HEK293 (cell line): ENCODE results near the gene DDX20.

Experiments used
- CTCF ChIP-seq: fragments of 450-650 bp; formaldehyde crosslinking; IDR thresholded peaks from 2 replicates; pipeline ENCODE4 v1.5.1; 2016; ENCODE audit warnings: missing biosample characterization, missing genetic modification characterization
- GLIS1 ChIP-seq: fragments of 450-650 bp; formaldehyde crosslinking; IDR thresholded peaks from 2 replicates; pipeline ENCODE4 v1.5.1; 2016; ENCODE audit warnings: missing biosample characterization, missing genetic modification characterization
- KLF7 ChIP-seq: fragments of 450-650 bp; formaldehyde crosslinking; IDR thresholded peaks from 2 replicates; pipeline ENCODE4 v1.5.1; 2016; ENCODE audit warnings: missing biosample characterization, missing genetic modification characterization, borderline replicate concordance
- MZF1 ChIP-seq: fragments of 450-650 bp; formaldehyde crosslinking; IDR thresholded peaks from 2 replicates; pipeline ENCODE4 v1.5.1; 2017; ENCODE audit warnings: missing biosample characterization, missing genetic modification characterization, borderline replicate concordance
- SETDB1 ChIP-seq: IDR thresholded peaks from one replicate; pipeline ENCODE4 v1.6.1; 2017; ENCODE audit warnings: mild to moderate bottlenecking, low read length, moderate library complexity, mixed read lengths; ENCODE audit not compliant: insufficient read length
- TRIM28 ChIP-seq: IDR thresholded peaks from 2 replicates; pipeline ENCODE4 v1.6.1; 2011; ENCODE audit warnings: low read length, control low read depth, borderline replicate concordance
- WT1 ChIP-seq: fragments of 450-650 bp; formaldehyde crosslinking; IDR thresholded peaks from 2 replicates; pipeline ENCODE4 v1.5.1; 2016; ENCODE audit warnings: missing biosample characterization, missing genetic modification characterization
- YY1 ChIP-seq: fragments of 450-650 bp; formaldehyde crosslinking; IDR thresholded peaks from 2 replicates; pipeline ENCODE4 v1.5.1; 2018; ENCODE audit warnings: missing biosample characterization, missing genetic modification characterization
- ZBTB11 ChIP-seq: fragments of 450-650 bp; formaldehyde crosslinking; conservative IDR thresholded peaks from 2 replicates; pipeline ENCODE4 v1.5.1; 2016; ENCODE audit warnings: low read depth, missing biosample characterization, missing genetic modification characterization
- ZFP37 ChIP-seq: fragments of 450-650 bp; formaldehyde crosslinking; IDR thresholded peaks from 2 replicates; pipeline ENCODE4 v1.5.1; 2016; ENCODE audit warnings: missing biosample characterization, missing genetic modification characterization
- ZNF10 ChIP-seq: fragments of 450-650 bp; formaldehyde crosslinking; IDR thresholded peaks from 2 replicates; pipeline ENCODE4 v1.5.1; 2017; ENCODE audit warnings: missing biosample characterization, missing genetic modification characterization
- ZNF155 ChIP-seq: fragments of 450-650 bp; formaldehyde crosslinking; IDR thresholded peaks from 2 replicates; pipeline ENCODE4 v1.5.1; 2016; ENCODE audit warnings: missing biosample characterization, missing genetic modification characterization
- ZNF211 ChIP-seq: fragments of 450-650 bp; formaldehyde crosslinking; IDR thresholded peaks from 2 replicates; pipeline ENCODE4 v1.5.1; 2016; ENCODE audit warnings: low read depth, missing biosample characterization, missing genetic modification characterization
- ZNF214 ChIP-seq: fragments of 450-650 bp; formaldehyde crosslinking; IDR thresholded peaks from 2 replicates; pipeline ENCODE4 v1.5.1; 2017; ENCODE audit warnings: missing biosample characterization, mild to moderate bottlenecking, missing genetic modification characterization, borderline replicate concordance
- ZNF223 ChIP-seq: fragments of 450-650 bp; formaldehyde crosslinking; IDR thresholded peaks from 2 replicates; pipeline ENCODE4 v1.5.1; 2016; ENCODE audit warnings: missing biosample characterization, missing genetic modification characterization
- ZNF266 ChIP-seq: fragments of 450-650 bp; formaldehyde crosslinking; IDR thresholded peaks from 2 replicates; pipeline ENCODE4 v1.5.1; 2016; ENCODE audit warnings: missing biosample characterization, missing genetic modification characterization, low read depth
- ZNF292 ChIP-seq: fragments of 450-650 bp; formaldehyde crosslinking; IDR thresholded peaks from 2 replicates; pipeline ENCODE4 v1.5.1; 2016; ENCODE audit warnings: low read depth, missing biosample characterization, missing genetic modification characterization, borderline replicate concordance
- ZNF324 ChIP-seq: fragments of 450-650 bp; formaldehyde crosslinking; IDR thresholded peaks from 2 replicates; pipeline ENCODE4 v1.5.1; 2016; ENCODE audit warnings: missing biosample characterization, missing genetic modification characterization
- ZNF341 ChIP-seq: fragments of 450-650 bp; formaldehyde crosslinking; IDR thresholded peaks from 2 replicates; pipeline ENCODE4; 2016; ENCODE audit warnings: low read depth, missing biosample characterization, missing genetic modification characterization
- ZNF391 ChIP-seq: fragments of 450-650 bp; formaldehyde crosslinking; IDR thresholded peaks from 2 replicates; pipeline ENCODE4 v1.5.1; 2016; ENCODE audit warnings: low read depth, missing biosample characterization, missing genetic modification characterization, borderline replicate concordance
- ZNF501 ChIP-seq: fragments of 450-650 bp; formaldehyde crosslinking; IDR thresholded peaks from 2 replicates; pipeline ENCODE4 v1.5.1; 2016; ENCODE audit warnings: missing biosample characterization, missing genetic modification characterization
- ZNF548 ChIP-seq: fragments of 450-650 bp; formaldehyde crosslinking; IDR thresholded peaks from 2 replicates; pipeline ENCODE4 v1.5.1; 2016; ENCODE audit warnings: missing biosample characterization, missing genetic modification characterization
- ZNF549 ChIP-seq: fragments of 450-650 bp; IDR thresholded peaks from 2 replicates; pipeline ENCODE4 v1.5.1; 2018; ENCODE audit warnings: missing biosample characterization, missing genetic modification characterization, mild to moderate bottlenecking, inconsistent platforms, moderate library complexity
- ZNF664 ChIP-seq: fragments of 450-650 bp; formaldehyde crosslinking; IDR thresholded peaks from 2 replicates; pipeline ENCODE4 v1.5.1; 2016; ENCODE audit warnings: missing biosample characterization, missing genetic modification characterization
- ZNF768 ChIP-seq: fragments of 450-650 bp; formaldehyde crosslinking; IDR thresholded peaks from 2 replicates; pipeline ENCODE4 v1.5.1; 2018; ENCODE audit warnings: missing biosample characterization, mild to moderate bottlenecking, missing genetic modification characterization
- ZNF776 ChIP-seq: fragments of 450-650 bp; formaldehyde crosslinking; IDR thresholded peaks from 2 replicates; pipeline ENCODE4 v1.5.0; 2017; ENCODE audit warnings: missing biosample characterization, missing genetic modification characterization, borderline replicate concordance
- ZNF791 ChIP-seq: fragments of 450-650 bp; formaldehyde crosslinking; IDR thresholded peaks from 2 replicates; pipeline ENCODE4 v1.5.1; 2016; ENCODE audit warnings: missing biosample characterization, missing genetic modification characterization
- ZNF843 ChIP-seq: fragments of 450-650 bp; formaldehyde crosslinking; IDR thresholded peaks from 2 replicates; pipeline ENCODE4 v1.5.1; 2016; ENCODE audit warnings: missing biosample characterization, missing genetic modification characterization
- TF ChIP-seq, protein P1 (sequence below): fragments of 450-650 bp; formaldehyde crosslinking; IDR thresholded peaks from 2 replicates; pipeline ENCODE4 v1.5.1; 2016; ENCODE audit warnings: missing biosample characterization, missing genetic modification characterization
- TF ChIP-seq, protein P2 (sequence below): fragments of 450-650 bp; formaldehyde crosslinking; IDR thresholded peaks from 2 replicates; pipeline ENCODE4 v1.5.1; 2016; ENCODE audit warnings: missing biosample characterization, missing genetic modification characterization, low read depth
- TF ChIP-seq, protein P3 (sequence below): fragments of 450-650 bp; formaldehyde crosslinking; IDR thresholded peaks from 2 replicates; pipeline ENCODE4 v1.5.1; 2016; ENCODE audit warnings: missing biosample characterization, missing genetic modification characterization

The DDX20 gene

GRCh38 chr1:111755331-111756123 is at the start of gene DDX20 (continued):
- TF ChIP-seq ZBTB11 (peak; percentile 96), ZNF266 (tag by site-specific recombination) (no peak), ZNF664 (tag by site-specific recombination) (no peak; the same call in 1 of the 2 replicates), ZNF341 (tag by site-specific recombination) (peak; percentile 94), ZNF776 (no peak), ZNF501 (tag by site-specific recombination) (peak; percentile 94), ZNF548 (tag by site-specific recombination) (no peak), ZNF211 (tag by site-specific recombination) (no peak), TRIM28 (peak; percentile 68; the same call in 1 of the 2 replicates), YY1 (tag by site-specific recombination) (peak; percentile 92), CTCF (peak; percentile 97), SETDB1 (no peak), ZNF843 (tag by site-specific recombination) (peak; percentile 44), ZFP37 (tag by site-specific recombination) (peak; percentile 41), ZNF292 (tag by site-specific recombination) (no peak), ZNF223 (no peak), ZNF791 (tag by site-specific recombination) (no peak), KLF7 (tag by site-specific recombination) (peak; percentile 98), ZNF549 (tag by site-specific recombination) (no peak), ZNF391 (tag by site-specific recombination) (no peak), ZNF155 (tag by site-specific recombination) (no peak), ZNF214 (tag by site-specific recombination) (no peak), GLIS1 (tag by site-specific recombination) (peak; percentile 52), WT1 (tag by site-specific recombination) (peak; percentile 56; the same call in 1 of the 2 replicates), ZNF10 (no peak; the same call in 1 of the 2 replicates), ZNF324 (tag by site-specific recombination) (peak; percentile 96), ZNF768 (tag by site-specific recombination) (no peak), MZF1 (tag by site-specific recombination) (peak; percentile 70)
- TF ChIP-seq, protein P1, sequence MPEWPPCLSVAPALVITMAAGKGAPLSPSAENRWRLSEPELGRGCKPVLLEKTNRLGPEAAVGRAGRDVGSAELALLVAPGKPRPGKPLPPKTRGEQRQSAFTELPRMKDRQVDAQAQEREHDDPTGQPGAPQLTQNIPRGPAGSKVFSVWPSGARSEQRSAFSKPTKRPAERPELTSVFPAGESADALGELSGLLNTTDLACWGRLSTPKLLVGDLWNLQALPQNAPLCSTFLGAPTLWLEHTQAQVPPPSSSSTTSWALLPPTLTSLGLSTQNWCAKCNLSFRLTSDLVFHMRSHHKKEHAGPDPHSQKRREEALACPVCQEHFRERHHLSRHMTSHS (tag by site-specific recombination): peak; percentile 68; the same call in 1 of the 2 replicates
- TF ChIP-seq, protein P2, sequence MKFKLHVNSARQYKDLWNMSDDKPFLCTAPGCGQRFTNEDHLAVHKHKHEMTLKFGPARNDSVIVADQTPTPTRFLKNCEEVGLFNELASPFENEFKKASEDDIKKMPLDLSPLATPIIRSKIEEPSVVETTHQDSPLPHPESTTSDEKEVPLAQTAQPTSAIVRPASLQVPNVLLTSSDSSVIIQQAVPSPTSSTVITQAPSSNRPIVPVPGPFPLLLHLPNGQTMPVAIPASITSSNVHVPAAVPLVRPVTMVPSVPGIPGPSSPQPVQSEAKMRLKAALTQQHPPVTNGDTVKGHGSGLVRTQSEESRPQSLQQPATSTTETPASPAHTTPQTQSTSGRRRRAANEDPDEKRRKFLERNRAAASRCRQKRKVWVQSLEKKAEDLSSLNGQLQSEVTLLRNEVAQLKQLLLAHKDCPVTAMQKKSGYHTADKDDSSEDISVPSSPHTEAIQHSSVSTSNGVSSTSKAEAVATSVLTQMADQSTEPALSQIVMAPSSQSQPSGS (tag by site-specific recombination): no peak
- TF ChIP-seq, protein P3, sequence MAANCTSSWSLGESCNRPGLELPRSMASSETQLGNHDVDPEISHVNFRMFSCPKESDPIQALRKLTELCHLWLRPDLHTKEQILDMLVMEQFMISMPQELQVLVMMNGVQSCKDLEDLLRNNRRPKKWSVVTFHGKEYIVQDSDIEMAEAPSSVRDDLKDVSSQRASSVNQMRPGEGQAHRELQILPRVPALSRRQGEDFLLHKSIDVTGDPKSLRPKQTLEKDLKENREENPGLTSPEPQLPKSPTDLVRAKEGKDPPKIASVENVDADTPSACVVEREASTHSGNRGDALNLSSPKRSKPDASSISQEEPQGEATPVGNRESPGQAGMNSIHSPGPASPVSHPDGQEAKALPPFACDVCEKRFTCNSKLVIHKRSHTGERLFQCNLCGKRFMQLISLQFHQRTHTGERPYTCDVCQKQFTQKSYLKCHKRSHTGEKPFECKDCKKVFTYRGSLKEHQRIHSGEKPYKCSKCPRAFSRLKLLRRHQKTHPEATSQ: 0 out of 2 replicates have a peak, but pooled peaks have one; percentile 67
- TF ChIP-seq, all 188 proteins: peak for 83
